Measurements from ENCODE around the gene MPV17. TPM values are rescaled to one million over a fixed set of nuclear protein-coding genes. Genes with fewer than 3 reads are reported as not detected.

Gene MPV17
- total and polyA plus RNA-seq, 9 of the 15 experiments (the other 6 are each of a cell fraction or from before 2014, with no cell fraction given): 54.7 to 140 (median 70.2) TPM

DNA sequence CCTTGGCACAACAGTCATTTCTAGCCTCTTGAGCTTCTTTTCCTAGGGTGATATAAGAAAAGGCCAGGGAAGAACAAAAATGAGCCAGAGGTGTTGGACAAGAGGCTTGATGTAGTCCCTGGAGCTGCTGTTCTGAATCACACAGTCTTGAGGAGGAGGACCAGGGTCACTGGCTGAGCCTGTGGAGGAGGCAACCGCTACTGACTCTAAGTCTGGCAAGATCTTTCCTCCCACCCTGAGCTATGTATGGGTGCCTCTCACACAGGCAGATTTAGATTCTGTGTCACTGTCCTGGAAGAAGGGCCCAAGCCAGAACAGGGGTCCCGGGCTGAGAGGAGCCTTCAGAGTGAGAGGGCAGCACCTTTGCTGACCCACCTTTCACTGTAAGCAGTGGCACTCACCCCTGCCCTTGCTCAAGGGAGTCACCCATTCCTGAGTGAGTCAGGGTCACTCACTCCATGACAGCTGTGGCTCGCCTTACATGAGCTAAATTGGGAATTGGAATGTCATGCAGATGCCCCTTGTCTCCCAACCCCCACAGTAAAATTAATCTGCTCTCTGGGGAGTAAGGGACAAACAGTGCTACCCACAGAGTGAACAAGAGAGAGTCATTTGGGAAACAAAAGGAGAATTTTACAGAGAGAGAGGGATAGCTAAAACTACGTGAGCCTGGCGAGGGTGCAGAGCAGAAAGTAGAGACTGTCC lies 40.9 kb downstream of the MPV17 start, which contains the start of gene TRIM54 (continued):
- TF ChIP-seq, protein P1, sequence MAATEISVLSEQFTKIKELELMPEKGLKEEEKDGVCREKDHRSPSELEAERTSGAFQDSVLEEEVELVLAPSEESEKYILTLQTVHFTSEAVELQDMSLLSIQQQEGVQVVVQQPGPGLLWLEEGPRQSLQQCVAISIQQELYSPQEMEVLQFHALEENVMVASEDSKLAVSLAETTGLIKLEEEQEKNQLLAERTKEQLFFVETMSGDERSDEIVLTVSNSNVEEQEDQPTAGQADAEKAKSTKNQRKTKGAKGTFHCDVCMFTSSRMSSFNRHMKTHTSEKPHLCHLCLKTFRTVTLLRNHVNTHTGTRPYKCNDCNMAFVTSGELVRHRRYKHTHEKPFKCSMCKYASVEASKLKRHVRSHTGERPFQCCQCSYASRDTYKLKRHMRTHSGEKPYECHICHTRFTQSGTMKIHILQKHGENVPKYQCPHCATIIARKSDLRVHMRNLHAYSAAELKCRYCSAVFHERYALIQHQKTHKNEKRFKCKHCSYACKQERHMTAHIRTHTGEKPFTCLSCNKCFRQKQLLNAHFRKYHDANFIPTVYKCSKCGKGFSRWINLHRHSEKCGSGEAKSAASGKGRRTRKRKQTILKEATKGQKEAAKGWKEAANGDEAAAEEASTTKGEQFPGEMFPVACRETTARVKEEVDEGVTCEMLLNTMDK (IDR thresholded peaks at IDR 0.05; ENCODE audit: borderline replicate concordance, insufficient read depth, low read depth, low read length, poor library complexity, severe bottlenecking): no peak
- TF ChIP-seq ZNF253 (CRISPR knock-in tag; conservative IDR thresholded peaks at IDR 0.05) (no peak), TCF3 (CRISPR knock-in tag; IDR thresholded peaks at IDR 0.05) (no peak)

DNA sequence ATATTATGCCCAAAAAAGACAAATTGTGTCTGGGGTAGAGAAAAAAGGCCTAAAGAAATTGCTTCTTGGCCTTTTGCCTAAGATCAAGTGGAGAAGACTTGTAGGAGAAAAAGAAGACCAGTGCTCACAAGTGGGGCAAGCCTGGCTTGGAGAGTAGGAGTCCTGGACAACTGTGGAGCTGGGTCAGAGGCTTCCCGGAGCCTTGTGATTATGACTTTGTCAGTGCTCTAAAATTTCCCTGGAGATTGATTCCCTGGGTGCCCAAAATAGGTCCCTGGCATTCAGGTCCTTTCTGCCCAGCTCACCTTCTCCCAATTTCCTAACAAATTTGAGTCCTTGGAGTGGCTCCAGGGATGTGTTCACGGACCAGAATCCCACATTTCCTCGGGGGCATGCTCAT lies 41.5 kb downstream of the MPV17 start:
- ChIA-PET CTCF (ENCODE audit: low intra/inter-chr PET ratio) (no interaction called here), POLR2A (interaction anchor here (0.6 to 1.3 kb wide), 6 partner anchors 10 to 664 kb away, joined by 3 to 6 read pairs (median 4); no protein-coding TSS in a partner anchor)
- ATAC-seq (no peak), DNase-seq (ENCODE audit: extremely low read depth in 1 of 4, low spot score in 3 of 4) (no peak), FAIRE-seq (no peak)
- WGBS (ENCODE audit: insufficient coverage, low coverage, missing lambda C conversion rate): 25% methylated on average over 3 of the region's 3 CpGs
- no peaks in the 10 kb centered on the region for H3K9me3 ChIP-seq (replicated peaks; ENCODE audit: control insufficient read depth, insufficient read depth, low read depth, low read length)
- TF ChIP-seq, protein P2, sequence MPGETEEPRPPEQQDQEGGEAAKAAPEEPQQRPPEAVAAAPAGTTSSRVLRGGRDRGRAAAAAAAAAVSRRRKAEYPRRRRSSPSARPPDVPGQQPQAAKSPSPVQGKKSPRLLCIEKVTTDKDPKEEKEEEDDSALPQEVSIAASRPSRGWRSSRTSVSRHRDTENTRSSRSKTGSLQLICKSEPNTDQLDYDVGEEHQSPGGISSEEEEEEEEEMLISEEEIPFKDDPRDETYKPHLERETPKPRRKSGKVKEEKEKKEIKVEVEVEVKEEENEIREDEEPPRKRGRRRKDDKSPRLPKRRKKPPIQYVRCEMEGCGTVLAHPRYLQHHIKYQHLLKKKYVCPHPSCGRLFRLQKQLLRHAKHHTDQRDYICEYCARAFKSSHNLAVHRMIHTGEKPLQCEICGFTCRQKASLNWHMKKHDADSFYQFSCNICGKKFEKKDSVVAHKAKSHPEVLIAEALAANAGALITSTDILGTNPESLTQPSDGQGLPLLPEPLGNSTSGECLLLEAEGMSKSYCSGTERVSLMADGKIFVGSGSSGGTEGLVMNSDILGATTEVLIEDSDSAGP (CRISPR knock-in tag; IDR thresholded peaks at IDR 0.05): no peak
- TF ChIP-seq, protein P3, sequence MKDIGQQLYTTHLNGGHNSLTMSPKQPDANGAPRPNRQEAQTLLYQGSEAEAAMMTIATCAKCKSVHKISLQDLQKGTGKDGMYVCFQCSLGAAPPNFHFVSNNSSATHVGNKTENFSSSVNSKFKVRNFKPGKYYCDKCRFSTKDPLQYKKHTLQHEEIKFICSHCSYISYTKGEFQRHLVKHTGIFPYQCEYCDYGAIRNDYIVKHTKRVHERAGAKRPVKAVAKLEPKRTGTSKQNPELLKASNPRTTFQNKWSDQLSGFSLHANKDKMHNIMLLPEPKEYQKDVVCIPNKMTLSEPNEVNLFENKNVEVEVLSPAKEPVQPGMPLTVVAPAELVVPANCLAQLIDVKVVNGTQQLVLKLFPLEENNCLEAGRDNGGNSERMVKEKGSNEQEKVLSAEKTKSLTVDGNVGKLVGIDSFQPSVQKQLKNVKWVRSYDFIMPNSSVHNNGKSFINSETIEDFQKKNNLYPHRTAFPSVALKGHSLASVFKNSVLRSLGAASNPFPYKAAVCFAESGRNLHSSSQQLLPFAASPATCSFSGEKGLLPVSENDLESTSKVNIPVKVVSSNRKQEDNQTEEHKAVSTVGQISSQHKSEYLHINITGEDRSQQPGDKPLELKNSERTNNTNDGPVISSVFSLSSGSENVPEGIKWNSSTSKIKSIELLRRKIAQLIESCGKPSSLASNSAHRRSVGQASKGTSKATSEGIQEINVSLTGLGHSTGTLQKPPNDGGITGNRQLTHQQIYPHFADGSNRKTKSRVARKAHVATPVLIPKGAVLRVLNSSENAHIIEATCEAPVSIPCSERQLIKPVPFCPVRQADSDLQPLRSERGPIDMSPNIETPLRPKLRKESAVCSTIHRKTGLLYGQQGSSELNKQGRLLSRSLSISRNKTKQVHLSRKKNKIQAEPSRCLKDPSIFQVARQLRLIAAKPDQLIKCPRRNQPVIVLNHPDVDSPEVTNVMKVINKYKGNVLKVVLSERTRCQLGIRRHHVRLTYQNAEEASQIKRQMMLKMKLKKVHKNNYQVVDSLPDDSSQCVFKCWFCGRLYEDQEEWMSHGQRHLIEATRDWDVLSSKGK (CRISPR knock-in tag; IDR thresholded peaks at IDR 0.05): no peak
- TF ChIP-seq ZNF253 (CRISPR knock-in tag; conservative IDR thresholded peaks at IDR 0.05) (no peak), SMAD1 (IDR thresholded peaks at IDR 0.05; ENCODE audit: low read depth, low read length, partially characterized antibody) (no peak), CCAR2 (IDR thresholded peaks at IDR 0.05; ENCODE audit: low read depth, low read length) (no peak), NFIC (IDR thresholded peaks at IDR 0.05) (no peak), POLR3A (IDR thresholded peaks at IDR 0.05; ENCODE audit: borderline replicate concordance, extremely low read depth, insufficient read depth, insufficient read length) (no peak), ZNF133 (CRISPR knock-in tag; IDR thresholded peaks at IDR 0.05) (no peak)
- in situ Hi-C loops (cut with MboI): loop anchor here (5.0 kb wide), 1 partner anchor 184 kb away; no protein-coding TSS in a partner anchor
- H3K9ac ChIP-seq (ENCODE audit: insufficient read depth in 1 of 2, low read depth in 2 of 2, low read length in 2 of 2): no peak overlapping the region
- BruUV-seq (replicated peaks): no TSS peak
- no peaks in the 10 kb centered on the region for H3K36me3 ChIP-seq (ENCODE audit: control insufficient read depth, insufficient read depth, low read length)
- H4K20me1 ChIP-seq (replicated peaks; ENCODE audit: control insufficient read depth, insufficient read depth, low read length): no peaks in the 10 kb centered on the region
- no peak overlapping the region for H3K4me2 ChIP-seq (ENCODE audit: insufficient read depth, low read length)
- H3K27me3 ChIP-seq (ENCODE audit: control insufficient read depth in 2 of 2, insufficient read depth in 2 of 2, low read length in 2 of 2): peaks cover 0 to 4% of the 10 kb centered on the region in 2 experiments; a peak in 1 of 5 replicates
- H3K9me1 ChIP-seq (ENCODE audit: control insufficient read depth, insufficient read depth, low read length): no peaks in the 10 kb centered on the region
- no peaks in the 10 kb centered on the region for H3K79me2 ChIP-seq (ENCODE audit: control insufficient read depth, insufficient read depth, low read length)
- peaks cover 6 to 17% of the 10 kb centered on the region in 2 experiments for H3K4me1 ChIP-seq (replicated peaks in 1 of 2; ENCODE audit: control insufficient read depth in 2 of 2, insufficient read depth in 2 of 2, low read length in 2 of 2)
- H3K4me3 ChIP-seq: no peak overlapping the region
- H2AFZ ChIP-seq (ENCODE audit: low read depth, low read length): no peak overlapping the region
- H3K27ac ChIP-seq (ENCODE audit: extremely low read depth, low read depth, low read length): no peak overlapping the region
- intact Hi-C loops (cut with micrococcal nuclease): loop anchor here (10.0 kb wide), 1 partner anchor 437 kb away; the partner anchor contains the start of gene DPYSL5

Measured in K562 (cell line).